C4-2B (cell line): ENCODE data around the gene ACSF3.

Experiments
- ZFX ChIP-seq: fragments of 450-650 bp; IDR thresholded peaks from 2 replicates; pipeline ENCODE4 v1.6.1; 2017
- TF ChIP-seq, protein P1 (sequence below): fragments of 450-650 bp; conservative IDR thresholded peaks from 2 replicates; pipeline ENCODE4 v1.5.1; 2017; ENCODE audit warnings: mild to moderate bottlenecking

- TF ChIP-seq, protein P1, sequence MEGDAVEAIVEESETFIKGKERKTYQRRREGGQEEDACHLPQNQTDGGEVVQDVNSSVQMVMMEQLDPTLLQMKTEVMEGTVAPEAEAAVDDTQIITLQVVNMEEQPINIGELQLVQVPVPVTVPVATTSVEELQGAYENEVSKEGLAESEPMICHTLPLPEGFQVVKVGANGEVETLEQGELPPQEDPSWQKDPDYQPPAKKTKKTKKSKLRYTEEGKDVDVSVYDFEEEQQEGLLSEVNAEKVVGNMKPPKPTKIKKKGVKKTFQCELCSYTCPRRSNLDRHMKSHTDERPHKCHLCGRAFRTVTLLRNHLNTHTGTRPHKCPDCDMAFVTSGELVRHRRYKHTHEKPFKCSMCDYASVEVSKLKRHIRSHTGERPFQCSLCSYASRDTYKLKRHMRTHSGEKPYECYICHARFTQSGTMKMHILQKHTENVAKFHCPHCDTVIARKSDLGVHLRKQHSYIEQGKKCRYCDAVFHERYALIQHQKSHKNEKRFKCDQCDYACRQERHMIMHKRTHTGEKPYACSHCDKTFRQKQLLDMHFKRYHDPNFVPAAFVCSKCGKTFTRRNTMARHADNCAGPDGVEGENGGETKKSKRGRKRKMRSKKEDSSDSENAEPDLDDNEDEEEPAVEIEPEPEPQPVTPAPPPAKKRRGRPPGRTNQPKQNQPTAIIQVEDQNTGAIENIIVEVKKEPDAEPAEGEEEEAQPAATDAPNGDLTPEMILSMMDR: no peak
- TF ChIP-seq ZFX: no peak
Observed at GRCh38 chr16:89176717-89177116, 83.1 kb downstream of the ACSF3 start.
